ENCODE results near the gene GULP1. TPM values are rescaled to one million over a fixed set of nuclear protein-coding genes. Genes with fewer than 3 reads are reported as not detected.

GULP1 gene
- total RNA-seq, 1 experiment from 2014 or later: 86.8 TPM

GRCh38 chr2:188430705-188431104 lies 139.0 kb downstream of the GULP1 start:
- no TSS peak for BruUV-seq (replicated peaks)
- H3K36me3 Mint-ChIP-seq (ENCODE audit: insufficient read depth, unreplicated experiment): peaks cover 10% of the 10 kb centered on the region
- H3K27me3 Mint-ChIP-seq (ENCODE audit: unreplicated experiment): no peaks in the 10 kb centered on the region
- H3K9me3 Mint-ChIP-seq (ENCODE audit: low read depth, unreplicated experiment): peaks cover 3% of the 10 kb centered on the region
- peak overlapping the region; percentile 19 for H3K27ac Mint-ChIP-seq (ENCODE audit: unreplicated experiment)
- H3K4me3 Mint-ChIP-seq (ENCODE audit: low read depth, unreplicated experiment): no peak overlapping the region
- no peak for TF ChIP-seq CTCF (IDR thresholded peaks at IDR 0.05; ENCODE audit: unreplicated experiment)
- CTCF ChIA-PET: no interaction called here
- H3K4me1 Mint-ChIP-seq (ENCODE audit: low read depth, unreplicated experiment): peaks cover 20% of the 10 kb centered on the region
- intact Hi-C loops (cut with micrococcal nuclease; ENCODE audit: unreplicated experiment): no loop called here
- no peak for DNase-seq

- CTCF ChIA-PET: no interaction called here
- Mint-ChIP-seq H3K4me3 (ENCODE audit: low read depth, unreplicated experiment) (no peak overlapping the region), H3K9me3 (ENCODE audit: low read depth, unreplicated experiment) (peaks cover 2% of the 10 kb centered on the region), H3K27me3 (ENCODE audit: unreplicated experiment) (no peaks in the 10 kb centered on the region), H3K27ac (ENCODE audit: unreplicated experiment) (no peak overlapping the region), H3K36me3 (ENCODE audit: insufficient read depth, unreplicated experiment) (peaks cover 5% of the 10 kb centered on the region), H3K4me1 (ENCODE audit: low read depth, unreplicated experiment) (peaks cover 7% of the 10 kb centered on the region)
- intact Hi-C loops (cut with micrococcal nuclease; ENCODE audit: unreplicated experiment): no loop called here
- no peak for TF ChIP-seq CTCF (IDR thresholded peaks at IDR 0.05; ENCODE audit: unreplicated experiment)
- no peak for DNase-seq
- BruUV-seq (replicated peaks): no TSS peak
Observed at GRCh38 chr2:188434018-188434417, 142.3 kb downstream of the GULP1 start.

- H3K36me3 Mint-ChIP-seq (ENCODE audit: insufficient read depth, unreplicated experiment): peaks cover 10% of the 10 kb centered on the region
- CTCF ChIA-PET: no interaction called here
- peaks cover 17% of the 10 kb centered on the region for H3K4me1 Mint-ChIP-seq (ENCODE audit: low read depth, unreplicated experiment)
- H3K27ac Mint-ChIP-seq (ENCODE audit: unreplicated experiment): no peak overlapping the region
- H3K27me3 Mint-ChIP-seq (ENCODE audit: unreplicated experiment): no peaks in the 10 kb centered on the region
- no TSS peak for BruUV-seq (replicated peaks)
- TF ChIP-seq CTCF (IDR thresholded peaks at IDR 0.05; ENCODE audit: unreplicated experiment): no peak
- H3K9me3 Mint-ChIP-seq (ENCODE audit: low read depth, unreplicated experiment): peaks cover 2% of the 10 kb centered on the region
- no peak for DNase-seq
- intact Hi-C loops (cut with micrococcal nuclease; ENCODE audit: unreplicated experiment): no loop called here
- no peak overlapping the region for H3K4me3 Mint-ChIP-seq (ENCODE audit: low read depth, unreplicated experiment)
Observed at GRCh38 chr2:188435115-188435514, 143.4 kb downstream of the GULP1 start.

- peaks cover 2% of the 10 kb centered on the region for H3K9me3 Mint-ChIP-seq (ENCODE audit: low read depth, unreplicated experiment)
- intact Hi-C loops (cut with micrococcal nuclease; ENCODE audit: unreplicated experiment): no loop called here
- DNase-seq: no peak
- no peak overlapping the region for H3K27ac Mint-ChIP-seq (ENCODE audit: unreplicated experiment)
- H3K27me3 Mint-ChIP-seq (ENCODE audit: unreplicated experiment): no peaks in the 10 kb centered on the region
- no TSS peak for BruUV-seq (replicated peaks)
- peaks cover 24% of the 10 kb centered on the region for H3K4me1 Mint-ChIP-seq (ENCODE audit: low read depth, unreplicated experiment)
- peaks cover 12% of the 10 kb centered on the region for H3K36me3 Mint-ChIP-seq (ENCODE audit: insufficient read depth, unreplicated experiment)
- CTCF ChIA-PET: no interaction called here
- H3K4me3 Mint-ChIP-seq (ENCODE audit: low read depth, unreplicated experiment): no peak overlapping the region
- TF ChIP-seq CTCF (IDR thresholded peaks at IDR 0.05; ENCODE audit: unreplicated experiment): no peak
Observed at GRCh38 chr2:188437537-188437936, 145.9 kb downstream of the GULP1 start.
